Endothelial cell (in vitro differentiated cells): ENCODE measurements around the gene CUL4B. TPM values are rescaled to one million over a fixed set of nuclear protein-coding genes. Genes with fewer than 3 reads are reported as not detected.
A peak's percentile ranks its signal among the peaks of the same experiment; 100 is the strongest.

Experiments used
- DNase-seq: peaks from one replicate; pipeline ENCODE4 v3.0.0; 2021; ENCODE audit warnings: low spot score
- H3K27ac Mint-ChIP-seq: one replicate; pipeline ENCODE4 v1.8.0; 2021; ENCODE audit warnings: mixed read lengths, inconsistent platforms; ENCODE audit not compliant: unreplicated experiment
- H3K27me3 Mint-ChIP-seq: one replicate; pipeline ENCODE4 v1.8.0; 2021; ENCODE audit warnings: mild to moderate bottlenecking, moderate library complexity, mixed read lengths, inconsistent platforms; ENCODE audit not compliant: unreplicated experiment
- H3K36me3 Mint-ChIP-seq: one replicate; pipeline ENCODE4 v1.8.0; 2021; ENCODE audit warnings: mild to moderate bottlenecking, low read depth, mixed read lengths, inconsistent platforms; ENCODE audit not compliant: unreplicated experiment
- H3K4me1 Mint-ChIP-seq: one replicate; pipeline ENCODE4 v1.8.0; 2021; ENCODE audit warnings: mild to moderate bottlenecking, mixed read lengths, inconsistent platforms; ENCODE audit not compliant: unreplicated experiment
- H3K4me3 Mint-ChIP-seq: one replicate; pipeline ENCODE4 v1.8.0; 2021; ENCODE audit warnings: mild to moderate bottlenecking, mixed read lengths, inconsistent platforms; ENCODE audit not compliant: unreplicated experiment
- H3K9me3 Mint-ChIP-seq: one replicate; pipeline ENCODE4 v1.8.0; 2021; ENCODE audit warnings: mixed read lengths, inconsistent platforms; ENCODE audit not compliant: unreplicated experiment
- total RNA-seq: library from RNA; stranded (reverse); fragmentation: NEBNext Ultra II Directional; extraction: Animal tissue kit (Norgen Biotek cat#: 25700); gene quantifications from one replicate; pipeline ENCODE4 v1.2.1, GENCODE V29; 2021; ENCODE audit not compliant: unreplicated experiment
- TF ChIP-seq, protein P1 (sequence below): fragments of 200-600 bp; sonication (generic); IDR thresholded peaks from one replicate; pipeline ENCODE4 v1.5.0; 2021; ENCODE audit warnings: antibody characterized with exemption; ENCODE audit not compliant: unreplicated experiment

Gene CUL4B
- total RNA-seq, 1 donor from 2014 or later, result 44.3 TPM

DNA sequence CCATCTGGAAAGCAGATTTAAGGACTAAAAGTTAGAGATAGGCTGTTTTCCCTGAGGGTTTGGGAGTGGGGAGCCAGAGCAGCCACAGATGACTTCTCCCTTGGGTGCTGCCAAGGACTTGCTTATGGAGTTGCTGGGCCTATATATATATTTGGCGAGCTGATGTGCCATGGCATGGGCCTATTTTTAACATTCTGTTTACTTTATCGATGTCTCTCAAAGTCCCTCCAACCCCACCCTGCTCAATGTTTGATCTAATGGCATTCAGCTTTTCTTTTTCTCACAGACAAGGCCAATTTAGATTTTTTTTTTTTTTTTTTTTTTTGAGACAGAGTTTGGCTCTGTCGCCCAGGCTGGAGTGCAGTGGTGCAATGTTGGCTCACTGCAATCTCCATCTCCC, 6.1 kb upstream of the CUL4B start:
- Mint-ChIP-seq H3K36me3 (no peaks in the 10 kb centered on the region), H3K9me3 (no peaks in the 10 kb centered on the region), H3K27me3 (peaks cover 2% of the 10 kb centered on the region), H3K4me3 (no peak overlapping the region), H3K4me1 (peaks cover 9% of the 10 kb centered on the region), H3K27ac (no peak overlapping the region)
- TF ChIP-seq, protein P1, sequence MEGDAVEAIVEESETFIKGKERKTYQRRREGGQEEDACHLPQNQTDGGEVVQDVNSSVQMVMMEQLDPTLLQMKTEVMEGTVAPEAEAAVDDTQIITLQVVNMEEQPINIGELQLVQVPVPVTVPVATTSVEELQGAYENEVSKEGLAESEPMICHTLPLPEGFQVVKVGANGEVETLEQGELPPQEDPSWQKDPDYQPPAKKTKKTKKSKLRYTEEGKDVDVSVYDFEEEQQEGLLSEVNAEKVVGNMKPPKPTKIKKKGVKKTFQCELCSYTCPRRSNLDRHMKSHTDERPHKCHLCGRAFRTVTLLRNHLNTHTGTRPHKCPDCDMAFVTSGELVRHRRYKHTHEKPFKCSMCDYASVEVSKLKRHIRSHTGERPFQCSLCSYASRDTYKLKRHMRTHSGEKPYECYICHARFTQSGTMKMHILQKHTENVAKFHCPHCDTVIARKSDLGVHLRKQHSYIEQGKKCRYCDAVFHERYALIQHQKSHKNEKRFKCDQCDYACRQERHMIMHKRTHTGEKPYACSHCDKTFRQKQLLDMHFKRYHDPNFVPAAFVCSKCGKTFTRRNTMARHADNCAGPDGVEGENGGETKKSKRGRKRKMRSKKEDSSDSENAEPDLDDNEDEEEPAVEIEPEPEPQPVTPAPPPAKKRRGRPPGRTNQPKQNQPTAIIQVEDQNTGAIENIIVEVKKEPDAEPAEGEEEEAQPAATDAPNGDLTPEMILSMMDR, result no peak
- DNase-seq, result no peak

DNA sequence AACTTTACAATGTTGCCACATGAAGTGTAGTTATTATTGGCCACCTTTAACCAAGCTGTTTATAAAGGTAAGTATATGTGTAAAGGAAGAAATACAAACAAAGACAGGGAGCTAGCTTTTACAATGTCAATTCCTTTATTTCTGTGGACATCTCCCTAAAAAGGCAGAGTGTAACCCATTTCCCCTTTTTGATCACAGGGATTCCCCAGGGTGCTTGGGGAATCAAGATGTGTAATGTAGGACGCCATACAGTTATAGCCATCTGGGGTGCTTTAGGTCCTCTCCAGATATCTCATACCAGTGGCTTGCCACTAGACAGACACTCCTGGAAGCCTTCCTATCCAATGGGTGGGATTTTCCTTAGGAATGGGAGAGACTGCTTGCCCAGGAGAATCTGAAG, 4.2 kb upstream of the CUL4B start:
- H3K4me1 Mint-ChIP-seq, result peaks cover 12% of the 10 kb centered on the region

DNA sequence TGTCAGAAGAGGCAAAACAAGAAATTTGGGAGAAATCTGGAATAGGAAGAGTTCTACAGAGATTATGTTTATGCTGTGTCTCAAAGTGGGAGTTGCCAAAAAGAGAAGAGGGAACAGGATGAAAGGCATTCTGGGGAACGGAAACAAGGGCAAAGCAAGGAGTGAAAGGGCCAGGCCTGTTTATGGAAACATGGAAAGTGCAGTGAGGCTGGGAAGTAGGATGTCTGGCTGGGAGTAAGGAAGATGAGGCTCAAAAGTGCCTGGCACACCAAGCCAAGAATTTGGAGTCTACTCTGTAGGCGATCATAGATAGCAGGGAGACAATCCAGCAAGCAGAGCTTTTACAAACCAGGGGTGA, 1.8 kb upstream of the CUL4B start:
- DNase-seq, result no peak
- no peaks in the 10 kb centered on the region for H3K36me3 Mint-ChIP-seq
- H3K4me3 Mint-ChIP-seq, result peak overlapping the region; percentile 49
- peaks cover 8% of the 10 kb centered on the region for H3K27me3 Mint-ChIP-seq
- peak overlapping the region; percentile 85 for H3K27ac Mint-ChIP-seq
- H3K9me3 Mint-ChIP-seq, result no peaks in the 10 kb centered on the region
- H3K4me1 Mint-ChIP-seq, result peaks cover 15% of the 10 kb centered on the region
- TF ChIP-seq, protein P1, result no peak

More for the DNA sequence above, 4.2 kb upstream of the CUL4B start:
- no peak for DNase-seq
- Mint-ChIP-seq H3K4me3 (no peak overlapping the region), H3K9me3 (no peaks in the 10 kb centered on the region), H3K27ac (no peak overlapping the region), H3K36me3 (no peaks in the 10 kb centered on the region), H3K27me3 (peaks cover 8% of the 10 kb centered on the region)
- TF ChIP-seq, protein P1, result no peak

DNA sequence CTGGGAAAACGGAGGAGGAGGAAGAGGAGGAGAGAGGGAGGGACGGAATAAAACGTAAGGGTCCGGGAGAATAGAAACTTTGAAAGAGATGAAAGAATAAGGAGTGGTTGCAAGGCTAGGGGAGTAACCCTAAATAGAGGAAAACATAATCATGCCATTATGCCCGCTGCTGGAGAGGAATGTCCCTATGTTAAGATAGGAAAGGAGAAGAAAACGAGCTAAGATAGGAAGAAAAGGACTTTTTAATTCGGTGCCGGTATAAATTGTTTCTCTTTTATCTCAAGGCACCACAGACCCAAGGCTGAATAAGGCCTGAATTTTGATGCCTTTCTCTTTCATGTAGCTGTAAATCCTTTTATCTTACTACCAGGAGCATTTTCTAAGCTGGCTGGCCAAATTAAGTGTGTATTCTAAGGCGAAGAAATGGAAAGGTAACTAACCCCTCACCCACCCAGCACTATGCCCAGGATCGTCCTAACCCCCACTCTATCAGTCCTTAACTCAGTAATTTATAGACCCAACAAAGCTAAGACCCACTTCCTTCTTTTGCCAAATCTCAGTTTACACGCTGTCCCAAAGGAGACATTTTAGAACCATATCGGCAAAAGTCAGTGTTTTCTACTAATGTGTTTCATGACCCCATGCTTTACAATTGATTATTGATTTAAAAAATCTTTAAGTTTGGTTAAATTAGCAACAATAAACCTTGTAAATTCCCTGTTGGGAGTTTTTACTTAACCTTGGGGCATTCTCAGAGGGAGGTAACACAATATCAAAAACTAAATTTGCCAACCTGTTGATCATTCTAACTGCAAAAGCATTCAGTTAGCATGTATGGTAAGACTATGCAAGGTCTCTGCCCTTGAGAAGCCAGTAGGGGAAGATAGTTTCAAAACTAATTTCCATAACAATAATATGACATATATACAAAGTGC, 1.1 kb upstream of the CUL4B start:
- peaks cover 15% of the 10 kb centered on the region for H3K4me1 Mint-ChIP-seq

DNA sequence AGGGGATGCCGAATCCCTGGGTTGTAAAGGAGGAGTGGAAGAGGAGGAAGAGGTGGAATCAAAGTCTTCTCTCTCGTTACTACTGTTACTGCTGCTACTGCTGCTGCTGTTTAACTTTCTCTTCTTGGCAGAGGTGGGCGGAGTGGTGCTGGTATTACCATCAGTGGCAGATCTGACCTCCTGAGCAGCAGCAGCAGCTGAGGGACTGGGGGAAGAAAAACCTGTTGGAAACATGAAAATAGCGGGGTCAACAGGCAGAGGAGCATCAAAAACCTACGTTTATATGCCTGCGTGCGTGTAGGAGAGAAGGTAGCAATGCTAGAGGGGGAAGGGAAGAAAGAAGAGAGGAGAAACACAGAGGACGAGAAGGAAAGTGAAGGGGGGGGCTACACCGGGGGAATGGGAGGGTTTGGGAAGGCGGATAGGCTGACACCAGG, 339 bp downstream of the CUL4B start:
- Mint-ChIP-seq H3K36me3 (no peaks in the 10 kb centered on the region), H3K4me1 (peaks cover 15% of the 10 kb centered on the region), H3K9me3 (no peaks in the 10 kb centered on the region), H3K27ac (peak overlapping the region; percentile 94), H3K27me3 (peaks cover 8% of the 10 kb centered on the region), H3K4me3 (peak overlapping the region; percentile 95)
- peak; percentile 4 for DNase-seq
- TF ChIP-seq, protein P1, result no peak

More for the DNA sequence above, 1.1 kb upstream of the CUL4B start:
- no peaks in the 10 kb centered on the region for H3K36me3 Mint-ChIP-seq
- no peaks in the 10 kb centered on the region for H3K9me3 Mint-ChIP-seq
- peaks cover 8% of the 10 kb centered on the region for H3K27me3 Mint-ChIP-seq
- peak overlapping the region; percentile 93 for H3K4me3 Mint-ChIP-seq
- no peak for DNase-seq
- peak overlapping the region; percentile 95 for H3K27ac Mint-ChIP-seq
- TF ChIP-seq, protein P1, result no peak
